Endothelial cell of umbilical vein (primary cell): Measurements from ENCODE around the gene INMT. TPM values are rescaled to one million over a fixed set of nuclear protein-coding genes. Genes with fewer than 3 reads are reported as not detected.

ENCODE experiments used
- BruUV-seq: library from RNA; stranded (reverse); fragments of 400-500 nt; replicated peaks from 2 replicates; lab custom pipeline; 2021; lab: Mats Ljungman, UMichigan
- CTCF ChIA-PET: fragments of 300-600, 350-600 bp; sonication (Branson Sonifier 250); formaldehyde crosslinking; loops from one replicate; lab custom pipeline; 2021; ENCODE audit warnings: antibody characterized with exemption, inconsistent platforms; lab: Charles Lee
- POLR2A ChIA-PET: fragments of 300-600, 350-600 bp; sonication (Branson Sonifier 250); formaldehyde crosslinking; loops from one replicate; lab custom pipeline; 2021; ENCODE audit warnings: antibody characterized with exemption, inconsistent platforms; lab: Charles Lee
- DNase-seq: peaks from one replicate; pipeline ENCODE4 v3.0.0-alpha.2; 2011; ENCODE audit warnings: low read depth, low spot score
- FAIRE-seq: peaks from 2 replicates; lab custom pipeline; 2011; peaks lifted over from hg19 to GRCh38; lab: Jason Lieb, UNC
- H2AFZ ChIP-seq: 2 replicates; pipeline ENCODE4 v1.6.0; 2012; ENCODE audit warnings: low read depth, low read length, control low read depth, inconsistent platforms
- H3K27ac ChIP-seq: 2 replicates; pipeline ENCODE4 v1.5.1; 2011; ENCODE audit warnings: low read depth, mild to moderate bottlenecking, control low read depth, low read length, moderate library complexity; ENCODE audit not compliant: insufficient read depth
- H3K27me3 ChIP-seq, 2 experiments: 2 replicates each; pipeline versions ENCODE4 v1.6.0 to v1.6.1; 2011; ENCODE audit warnings: low read length in 2 of 2, mixed read lengths in 1 of 2; ENCODE audit not compliant: control insufficient read depth in 2 of 2, insufficient read depth in 2 of 2
- H3K36me3 ChIP-seq, 2 experiments: 2 replicates in 1 of 2; 3 replicates in 1 of 2; pipeline ENCODE4 v1.5.1; 2011; ENCODE audit warnings: low read length in 2 of 2, mild to moderate bottlenecking in 1 of 2, moderate library complexity in 1 of 2; ENCODE audit not compliant: control insufficient read depth in 2 of 2, insufficient read depth in 2 of 2; ENCODE audit errors: extremely low read depth in 1 of 2
- H3K4me1 ChIP-seq: 3 replicates; pipeline ENCODE4 v1.5.1; 2011; ENCODE audit warnings: mild to moderate bottlenecking, low read length; ENCODE audit not compliant: control insufficient read depth, insufficient read depth; ENCODE audit errors: extremely low read depth
- H3K4me2 ChIP-seq: 2 replicates; pipeline ENCODE4 v1.6.1; 2011; ENCODE audit warnings: low read length, control low read depth, mixed read lengths; ENCODE audit not compliant: insufficient read depth
- H3K4me3 ChIP-seq, 3 experiments: fragments of 200-600 bp in 1 of 3; sonication (generic), shearing (Covaris generic) in 1 of 3; replicated peaks in 1 of 3; 2 replicates each; pipeline ENCODE4 v1.5.1; 2011 to 2016; ENCODE audit warnings: control low read depth in 3 of 3, low read length in 3 of 3, mild to moderate bottlenecking in 2 of 3, inconsistent platforms in 1 of 3, low read depth in 1 of 3, moderate library complexity in 1 of 3; ENCODE audit not compliant: insufficient read depth in 1 of 3
- H3K79me2 ChIP-seq: 2 replicates; pipeline ENCODE4 v1.6.0; 2012; ENCODE audit warnings: low read length, inconsistent platforms; ENCODE audit not compliant: control insufficient read depth, insufficient read depth
- H3K9ac ChIP-seq: replicated peaks from 2 replicates; pipeline ENCODE3; 2011; ENCODE audit warnings: low read length, control low read depth; ENCODE audit not compliant: insufficient read depth; ENCODE audit errors: extremely low read depth
- H3K9me1 ChIP-seq: replicated peaks from 3 replicates; pipeline ENCODE4 v1.6.0; 2011; ENCODE audit warnings: mild to moderate bottlenecking, low read length; ENCODE audit not compliant: control insufficient read depth, insufficient read depth; ENCODE audit errors: extremely low read depth
- H3K9me3 ChIP-seq: replicated peaks from 2 replicates; pipeline ENCODE4 v1.5.1; 2012; ENCODE audit warnings: low read length, inconsistent platforms; ENCODE audit not compliant: control insufficient read depth, insufficient read depth
- H4K20me1 ChIP-seq: replicated peaks from 2 replicates; pipeline ENCODE3; 2011; ENCODE audit warnings: mild to moderate bottlenecking, low read length; ENCODE audit not compliant: control insufficient read depth, insufficient read depth; ENCODE audit errors: extremely low read depth
- CTCF ChIP-seq, 2 donors: IDR thresholded peaks; 1 replicate in 1 of 2; 2 replicates in 1 of 2; pipeline ENCODE4 v1.5.1; 2011; ENCODE audit warnings: low read length in 2 of 2, mild to moderate bottlenecking in 2 of 2, moderate library complexity in 2 of 2, control low read depth in 1 of 2, inconsistent platforms in 1 of 2, low read depth in 1 of 2; ENCODE audit not compliant: insufficient read depth in 1 of 2; ENCODE audit errors: extremely low read depth in 1 of 2
- EZH2 ChIP-seq: IDR thresholded peaks from 2 replicates; pipeline ENCODE4 v1.6.1; 2012; ENCODE audit warnings: borderline replicate concordance, low read depth, mild to moderate bottlenecking, moderate library complexity, low read length, inconsistent platforms; ENCODE audit not compliant: severe bottlenecking
- FOS ChIP-seq: IDR thresholded peaks from 2 replicates; pipeline ENCODE4 v1.6.1; 2011; ENCODE audit warnings: mild to moderate bottlenecking, low read length, moderate library complexity, borderline replicate concordance; ENCODE audit not compliant: insufficient read depth
- GATA2 ChIP-seq: IDR thresholded peaks from 2 replicates; pipeline ENCODE4 v1.7.0; 2011; ENCODE audit warnings: low read depth, mild to moderate bottlenecking, moderate library complexity, mixed read lengths, low read length; ENCODE audit not compliant: insufficient read length, insufficient read depth
- JUN ChIP-seq: IDR thresholded peaks from 2 replicates; pipeline ENCODE4 v1.6.1; 2011; ENCODE audit warnings: borderline replicate concordance, low read depth; ENCODE audit not compliant: insufficient read length, insufficient read depth
- MAX ChIP-seq: IDR thresholded peaks from 2 replicates; pipeline ENCODE4 v1.6.1; 2011; ENCODE audit not compliant: insufficient read depth, insufficient read length
- MYC ChIP-seq: IDR thresholded peaks from one replicate; pipeline ENCODE4 v1.6.1; 2011; ENCODE audit warnings: mild to moderate bottlenecking, low read depth, low read length
- POLR2A ChIP-seq: IDR thresholded peaks from 2 replicates; pipeline ENCODE4 v1.6.1; 2012; ENCODE audit warnings: low read depth, mild to moderate bottlenecking, control low read depth, low read length
- POLR2AphosphoS5 ChIP-seq: IDR thresholded peaks from 2 replicates; pipeline ENCODE4 v1.6.1; 2012; ENCODE audit warnings: low read depth, mild to moderate bottlenecking, control low read depth, low read length, moderate library complexity; ENCODE audit not compliant: insufficient read depth
- dilution Hi-C: fragments of 300-500 bp; cut with MboI; formaldehyde crosslinking; loops from one replicate; pipeline ENCODE4 v1.15.0; 2019; ENCODE audit warnings: low sequenced_read_pairs; ENCODE audit not compliant: extremely low pct_ligation_motif_present
- intact Hi-C: fragments of 100-400 bp; cut with micrococcal nuclease; formaldehyde crosslinking; loops from one replicate; pipeline ENCODE4 v1.10.0; 2022
- polyA plus RNA-seq, 4 experiments: library from polyadenylated mRNA; depleted of rRNA in 3 of 4; stranded (reverse) in 3 of 4; unstranded in 1 of 4; fragments of >200 nt; gene quantifications; 2 replicates each; pipeline versions ENCODE4 v1.2.1 to v1.2.3, GENCODE V29; 2011 to 2012; ENCODE audit warnings: missing spikeins in 1 of 4
- total RNA-seq: library from RNA; stranded (reverse); gene quantifications from 2 replicates; pipeline ENCODE4 v1.2.3, GENCODE V29; 2021

INMT gene
- total and polyA plus RNA-seq, 2 donors (not counting 3 experiments of a cell fraction or from before 2014, with no cell fraction given) = not detected

- no peak for TF ChIP-seq GATA2
- no peak for TF ChIP-seq JUN
- no peak for TF ChIP-seq MYC
- TF ChIP-seq CTCF (IDR thresholded peaks at IDR 0.05; ENCODE audit: extremely low read depth in 1 of 2, insufficient read depth in 1 of 2, low read depth in 1 of 2, low read length in 2 of 2) = no peak
- no peak for TF ChIP-seq EZH2
- no peak for TF ChIP-seq POLR2AphosphoS5
- TF ChIP-seq POLR2A = no peak
- no peak for TF ChIP-seq MAX
- TF ChIP-seq FOS = no peak
- Histone ChIP-seq H3K79me2 (no peaks in the 10 kb centered on the region), H3K27ac (no peak overlapping the region), H3K27me3 (no peaks in the 10 kb centered on the region), H4K20me1 (no peaks in the 10 kb centered on the region), H3K9me1 (no peaks in the 10 kb centered on the region), H3K9ac (no peak overlapping the region), H3K36me3 (no peaks in the 10 kb centered on the region), H3K4me2 (no peak overlapping the region), H3K9me3 (no peaks in the 10 kb centered on the region), H3K4me1 (peaks cover 27% of the 10 kb centered on the region), H2AFZ (no peak overlapping the region), H3K4me3 (no peak overlapping the region)
- ChIA-PET CTCF (interaction anchor here (0.8 to 2.9 kb wide), 6 partner anchors 9 to 322 kb away, joined by 3 to 14 read pairs (median 4); no protein-coding TSS in a partner anchor), POLR2A (no interaction called here)
- FAIRE-seq = no peak
- no TSS peak for BruUV-seq
- DNase-seq = no peak
- intact Hi-C loops (no loop called here), dilution Hi-C loops (no loop called here)
Measured at GRCh38 chr7:30805081-30805691, 53.3 kb downstream of the INMT start.
